SU-DHL-6 (cell line): ENCODE data around the gene STX8.

Source experiments
- H2AFZ ChIP-seq: fragments of 200-600 bp; sonication (generic); 2 replicates; pipeline ENCODE4 v1.6.1; 2014; ENCODE audit warnings: low read depth, mild to moderate bottlenecking, moderate library complexity, mixed read lengths, antibody characterized with exemption, low read length; ENCODE audit not compliant: severe bottlenecking
- H3F3A ChIP-seq: fragments of 200-600 bp; shearing (Covaris generic); 2 replicates; pipeline ENCODE4 v1.6.0; 2016; ENCODE audit warnings: antibody characterized with exemption, mild to moderate bottlenecking; ENCODE audit not compliant: insufficient read depth
- H3K27ac ChIP-seq: fragments of 200-600 bp; sonication (generic); 2 replicates; pipeline ENCODE4 v1.5.1; 2016; ENCODE audit warnings: low read depth, mild to moderate bottlenecking, low read length, moderate library complexity, mixed read lengths
- H3K27me3 ChIP-seq: fragments of 200-600 bp; sonication (generic), shearing (Covaris generic); 2 replicates; pipeline ENCODE4 v1.6.0; 2014; ENCODE audit warnings: mild to moderate bottlenecking, low read length
- H3K36me3 ChIP-seq: fragments of 200-600 bp; sonication (generic); 2 replicates; pipeline ENCODE4 v1.6.1; 2014; ENCODE audit warnings: mild to moderate bottlenecking, low read length, mixed read lengths
- H3K4me2 ChIP-seq: fragments of 300-600, 200-600 bp; shearing (Covaris generic), sonication (generic); 2 replicates; pipeline ENCODE4 v1.6.0; 2014; ENCODE audit warnings: low read length, low read depth, mild to moderate bottlenecking; ENCODE audit not compliant: poor library complexity, severe bottlenecking
- H3K4me3 ChIP-seq: fragments of 200-600 bp; sonication (generic); 2 replicates; pipeline ENCODE4 v1.5.1; 2014; ENCODE audit warnings: antibody characterized with exemption, low read length, mild to moderate bottlenecking, mixed read lengths; ENCODE audit not compliant: insufficient read depth, poor library complexity, severe bottlenecking
- H3K79me2 ChIP-seq: fragments of 200-600 bp; sonication (generic); 2 replicates; pipeline ENCODE4 v1.6.1; 2014; ENCODE audit warnings: mild to moderate bottlenecking, low read length, moderate library complexity; ENCODE audit not compliant: insufficient read depth
- H3K9ac ChIP-seq: fragments of 200-600 bp; sonication (generic); 2 replicates; pipeline ENCODE4 v1.7.0; 2014; ENCODE audit warnings: mild to moderate bottlenecking, low read length
- H3K9me2 ChIP-seq: fragments of 200-600 bp; sonication (generic); replicated peaks from 2 replicates; pipeline ENCODE4 v1.6.1; 2014; ENCODE audit warnings: low read length; ENCODE audit not compliant: insufficient read depth
- H3K9me3 ChIP-seq: fragments of 200-600 bp; sonication (generic); 2 replicates; pipeline ENCODE4 v1.6.1; 2014; ENCODE audit warnings: low read length, mixed read lengths; ENCODE audit not compliant: insufficient read depth
- H4K20me1 ChIP-seq: fragments of 200-600 bp; sonication (generic); 2 replicates; pipeline ENCODE4 v1.6.1; 2014; ENCODE audit warnings: low read depth, mild to moderate bottlenecking, antibody characterized with exemption, low read length, moderate library complexity, mixed read lengths
- EZH2phosphoT487 ChIP-seq: fragments of 200-600 bp; sonication (generic), shearing (Covaris generic); conservative IDR thresholded peaks from 2 replicates; pipeline ENCODE4 v1.6.1; 2018; ENCODE audit warnings: mild to moderate bottlenecking, antibody characterized with exemption, low read length, moderate library complexity, mixed read lengths
- TF ChIP-seq, protein P1 (sequence below): fragments of 200-600 bp; sonication (generic); IDR thresholded peaks from one replicate; pipeline ENCODE4 v1.5.1; 2017; ENCODE audit warnings: antibody characterized with exemption, mild to moderate bottlenecking, low read length, moderate library complexity; ENCODE audit not compliant: insufficient read depth, poor library complexity, severe bottlenecking

The STX8 gene

DNA sequence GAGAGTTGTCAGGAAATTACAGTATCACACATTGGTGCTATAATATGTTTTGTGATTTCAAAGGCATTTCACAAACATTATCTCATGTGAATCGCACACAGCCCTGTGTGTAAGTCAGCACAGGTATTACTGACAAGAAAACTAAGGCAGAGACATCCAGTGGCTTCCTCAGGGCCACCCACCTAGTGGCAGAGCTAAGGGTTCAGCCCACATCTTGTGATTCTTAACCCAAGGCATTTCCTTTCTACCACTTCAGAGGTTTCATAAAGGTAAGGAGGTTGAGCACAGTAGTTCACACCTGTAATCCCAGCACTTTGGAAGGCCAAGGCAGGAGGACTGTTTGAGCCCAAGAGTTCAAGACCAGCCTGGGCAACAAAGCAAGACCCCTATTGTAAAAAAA is 58.2 kb downstream of the STX8 start:
- no peaks in the 10 kb centered on the region for H3K36me3 ChIP-seq
- no peaks in the 10 kb centered on the region for H3K79me2 ChIP-seq
- no peaks in the 10 kb centered on the region for H3K9me2 ChIP-seq
- no peak overlapping the region for H3K4me3 ChIP-seq
- H2AFZ ChIP-seq = no peak overlapping the region
- H4K20me1 ChIP-seq = no peaks in the 10 kb centered on the region
- TF ChIP-seq, protein P1, sequence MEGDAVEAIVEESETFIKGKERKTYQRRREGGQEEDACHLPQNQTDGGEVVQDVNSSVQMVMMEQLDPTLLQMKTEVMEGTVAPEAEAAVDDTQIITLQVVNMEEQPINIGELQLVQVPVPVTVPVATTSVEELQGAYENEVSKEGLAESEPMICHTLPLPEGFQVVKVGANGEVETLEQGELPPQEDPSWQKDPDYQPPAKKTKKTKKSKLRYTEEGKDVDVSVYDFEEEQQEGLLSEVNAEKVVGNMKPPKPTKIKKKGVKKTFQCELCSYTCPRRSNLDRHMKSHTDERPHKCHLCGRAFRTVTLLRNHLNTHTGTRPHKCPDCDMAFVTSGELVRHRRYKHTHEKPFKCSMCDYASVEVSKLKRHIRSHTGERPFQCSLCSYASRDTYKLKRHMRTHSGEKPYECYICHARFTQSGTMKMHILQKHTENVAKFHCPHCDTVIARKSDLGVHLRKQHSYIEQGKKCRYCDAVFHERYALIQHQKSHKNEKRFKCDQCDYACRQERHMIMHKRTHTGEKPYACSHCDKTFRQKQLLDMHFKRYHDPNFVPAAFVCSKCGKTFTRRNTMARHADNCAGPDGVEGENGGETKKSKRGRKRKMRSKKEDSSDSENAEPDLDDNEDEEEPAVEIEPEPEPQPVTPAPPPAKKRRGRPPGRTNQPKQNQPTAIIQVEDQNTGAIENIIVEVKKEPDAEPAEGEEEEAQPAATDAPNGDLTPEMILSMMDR = no peak
- no peak for TF ChIP-seq EZH2phosphoT487
- no peaks in the 10 kb centered on the region for H3K27me3 ChIP-seq
- H3F3A ChIP-seq = no peaks in the 10 kb centered on the region
- no peak overlapping the region for H3K27ac ChIP-seq
- no peak overlapping the region for H3K9ac ChIP-seq
- H3K9me3 ChIP-seq = no peaks in the 10 kb centered on the region
- H3K4me2 ChIP-seq = no peak overlapping the region

DNA sequence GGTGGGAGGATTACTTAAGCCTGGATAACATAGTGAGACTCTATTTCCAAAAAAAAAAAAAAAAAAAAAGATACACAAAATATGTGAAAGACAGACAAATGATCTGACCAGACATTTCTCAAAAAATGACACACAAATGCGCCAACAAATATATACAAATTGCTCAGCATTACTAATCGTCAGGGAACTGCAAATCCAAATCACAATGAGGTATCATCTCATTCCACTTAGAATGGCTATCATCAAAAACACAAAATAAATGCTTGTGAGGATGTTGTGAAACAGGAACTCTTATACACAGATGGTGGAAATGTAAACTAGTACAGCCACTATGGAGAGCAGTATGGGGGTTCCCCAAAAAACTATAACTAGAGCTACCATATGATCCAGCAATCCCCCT is 62.4 kb downstream of the STX8 start:
- Histone ChIP-seq H3K36me3 (no peaks in the 10 kb centered on the region), H3K4me3 (no peak overlapping the region), H3K27me3 (no peaks in the 10 kb centered on the region), H3K9me3 (no peaks in the 10 kb centered on the region), H3K79me2 (no peaks in the 10 kb centered on the region), H3K9ac (no peak overlapping the region), H3K27ac (no peak overlapping the region), H3K9me2 (no peaks in the 10 kb centered on the region), H2AFZ (no peak overlapping the region), H3F3A (no peaks in the 10 kb centered on the region), H4K20me1 (no peaks in the 10 kb centered on the region), H3K4me2 (no peak overlapping the region)
- no peak for TF ChIP-seq EZH2phosphoT487
- TF ChIP-seq, protein P1 = no peak

DNA sequence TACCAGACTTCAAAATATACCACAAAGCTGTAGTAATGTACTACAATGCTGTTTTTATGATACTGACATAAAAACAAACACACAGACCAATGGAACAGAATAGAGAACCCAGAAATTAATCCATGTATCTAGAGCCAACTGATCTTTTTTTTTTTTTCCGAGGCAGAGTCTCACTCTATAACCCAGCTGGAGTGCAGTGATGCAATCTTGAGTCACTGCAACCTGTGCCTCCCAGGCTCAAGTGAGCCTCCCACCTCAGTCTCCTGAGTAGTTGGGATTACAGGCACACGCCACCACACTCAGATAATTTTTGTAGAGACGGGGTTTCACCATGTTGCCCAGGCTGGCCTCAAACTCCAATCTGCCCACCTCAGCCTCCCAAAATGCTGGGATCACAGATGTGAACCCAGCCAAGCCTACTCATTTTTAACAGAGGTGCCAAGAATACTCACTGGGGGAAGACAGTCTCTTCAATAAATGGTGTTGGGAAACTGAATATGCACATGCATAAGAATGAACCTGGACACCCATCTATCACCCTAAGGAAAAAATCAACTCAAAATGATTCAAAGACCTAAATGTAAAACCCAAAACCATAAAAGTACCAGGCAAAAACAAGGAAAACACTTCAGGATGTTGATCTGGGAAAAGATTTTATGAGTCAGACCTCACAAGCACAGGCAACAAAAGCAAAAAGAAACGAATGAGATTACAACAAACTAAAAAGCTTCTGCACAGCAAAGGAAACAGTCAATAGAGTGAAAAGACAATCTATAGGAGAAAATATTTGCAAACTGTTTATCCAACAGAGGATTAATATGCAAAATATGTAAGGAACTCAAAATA is 63.1 kb downstream of the STX8 start:
- no peaks in the 10 kb centered on the region for H3K36me3 ChIP-seq
- H3K9me2 ChIP-seq = no peaks in the 10 kb centered on the region
- H3K4me2 ChIP-seq = no peak overlapping the region
- no peaks in the 10 kb centered on the region for H3K27me3 ChIP-seq
- no peaks in the 10 kb centered on the region for H3K79me2 ChIP-seq
- no peak overlapping the region for H3K27ac ChIP-seq
- H3F3A ChIP-seq = no peaks in the 10 kb centered on the region
- H4K20me1 ChIP-seq = no peaks in the 10 kb centered on the region
- TF ChIP-seq, protein P1 = no peak
- no peaks in the 10 kb centered on the region for H3K9me3 ChIP-seq
- no peak overlapping the region for H3K9ac ChIP-seq
- H3K4me3 ChIP-seq = no peak overlapping the region
- no peak overlapping the region for H2AFZ ChIP-seq
